HEK293 (cell line): ENCODE results near the gene PTPRK.

Experiments
- CTCF ChIA-PET: fragments of 350-600 bp; formaldehyde crosslinking; extraction: SDS; loops from one replicate; lab custom pipeline; 2021; ENCODE audit warnings: antibody characterized with exemption; lab: Yijun Ruan, JAX
- POLR2A ChIA-PET: fragments of 300-600 bp; formaldehyde crosslinking; extraction: SDS; loops from one replicate; lab custom pipeline; 2020; ENCODE audit warnings: antibody characterized with exemption, inconsistent platforms; lab: Yijun Ruan, JAX
- H3K27ac ChIP-seq: fragments of 200-500 bp; sonication (Bioruptor generic); 2 replicates; pipeline ENCODE4 v1.5.1; 2014; ENCODE audit warnings: low read depth, low read length, control low read depth, inconsistent platforms; ENCODE audit errors: extremely low read depth
- H3K36me3 ChIP-seq, 2 experiments: fragments of 200-500 bp in 1 of 2; sonication (Bioruptor generic) in 1 of 2; 1 replicate in 1 of 2; 2 replicates in 1 of 2; pipeline ENCODE4 v1.5.1; 2014 to 2017; ENCODE audit warnings: inconsistent platforms in 2 of 2, low read length in 2 of 2; ENCODE audit not compliant: control insufficient read depth in 2 of 2, insufficient read depth in 1 of 2
- H3K4me1 ChIP-seq: fragments of 200-500 bp; sonication (Bioruptor generic); 2 replicates; pipeline ENCODE4 v1.5.1; 2014; ENCODE audit warnings: mild to moderate bottlenecking, low read length, inconsistent platforms; ENCODE audit not compliant: control insufficient read depth, insufficient read depth
- H3K4me3 ChIP-seq: 2 replicates; pipeline ENCODE4 v1.5.1; 2011; ENCODE audit warnings: low read depth, mild to moderate bottlenecking, control low read depth, low read length, moderate library complexity
- H3K9me3 ChIP-seq: fragments of 200-500 bp; sonication (Bioruptor generic); 2 replicates; pipeline ENCODE4 v1.5.1; 2014; ENCODE audit warnings: low read depth, low read length, inconsistent platforms; ENCODE audit not compliant: control insufficient read depth, insufficient read depth
- KLF16 ChIP-seq: fragments of 450-650 bp; formaldehyde crosslinking; IDR thresholded peaks from 2 replicates; pipeline ENCODE4 v1.5.1; 2017; ENCODE audit warnings: missing biosample characterization, missing genetic modification characterization
- SP2 ChIP-seq: fragments of 450-650 bp; formaldehyde crosslinking; IDR thresholded peaks from 2 replicates; pipeline ENCODE4 v1.5.1; 2016; ENCODE audit warnings: missing biosample characterization, missing genetic modification characterization
- ZBTB17 ChIP-seq: fragments of 450-650 bp; formaldehyde crosslinking; IDR thresholded peaks from 2 replicates; pipeline ENCODE4 v1.5.1; 2016; ENCODE audit warnings: missing biosample characterization, missing genetic modification characterization
- ZFP69B ChIP-seq: fragments of 450-650 bp; formaldehyde crosslinking; IDR thresholded peaks from 2 replicates; pipeline ENCODE4 v1.5.1; 2016; ENCODE audit warnings: missing biosample characterization, missing genetic modification characterization
- ZNF148 ChIP-seq: fragments of 450-650 bp; formaldehyde crosslinking; IDR thresholded peaks from 2 replicates; pipeline ENCODE4 v1.5.0; 2017; ENCODE audit warnings: missing biosample characterization, missing genetic modification characterization, borderline replicate concordance
- ZNF2 ChIP-seq: fragments of 450-650 bp; formaldehyde crosslinking; IDR thresholded peaks from 2 replicates; pipeline ENCODE4 v1.5.1; 2016; ENCODE audit warnings: missing biosample characterization, missing genetic modification characterization
- ZNF214 ChIP-seq: fragments of 450-650 bp; formaldehyde crosslinking; IDR thresholded peaks from 2 replicates; pipeline ENCODE4 v1.5.1; 2017; ENCODE audit warnings: missing biosample characterization, mild to moderate bottlenecking, missing genetic modification characterization, borderline replicate concordance
- ZNF362 ChIP-seq: fragments of 450-650 bp; formaldehyde crosslinking; IDR thresholded peaks from 2 replicates; pipeline ENCODE4 v1.5.1; 2016; ENCODE audit warnings: missing biosample characterization, missing genetic modification characterization
- ZNF391 ChIP-seq: fragments of 450-650 bp; formaldehyde crosslinking; IDR thresholded peaks from 2 replicates; pipeline ENCODE4 v1.5.1; 2016; ENCODE audit warnings: low read depth, missing biosample characterization, missing genetic modification characterization, borderline replicate concordance
- ZNF416 ChIP-seq: fragments of 450-650 bp; formaldehyde crosslinking; IDR thresholded peaks from 2 replicates; pipeline ENCODE4 v1.5.1; 2016; ENCODE audit warnings: missing biosample characterization, missing genetic modification characterization
- ZNF473 ChIP-seq: fragments of 450-650 bp; formaldehyde crosslinking; IDR thresholded peaks from 2 replicates; pipeline ENCODE4 v1.5.1; 2017; ENCODE audit warnings: missing biosample characterization, missing genetic modification characterization
- ZNF48 ChIP-seq: fragments of 450-650 bp; formaldehyde crosslinking; IDR thresholded peaks from 2 replicates; pipeline ENCODE4 v1.5.1; 2016; ENCODE audit warnings: missing biosample characterization, missing genetic modification characterization
- ZNF701 ChIP-seq: fragments of 450-650 bp; formaldehyde crosslinking; IDR thresholded peaks from 2 replicates; pipeline ENCODE4 v1.5.1; 2016; ENCODE audit warnings: missing biosample characterization, missing genetic modification characterization
- ZNF777 ChIP-seq: fragments of 450-650 bp; formaldehyde crosslinking; IDR thresholded peaks from 2 replicates; pipeline ENCODE4 v1.5.1; 2017; ENCODE audit warnings: missing biosample characterization, missing genetic modification characterization, borderline replicate concordance
- ZNF785 ChIP-seq: fragments of 450-650 bp; formaldehyde crosslinking; IDR thresholded peaks from 2 replicates; pipeline ENCODE4 v1.5.1; 2016; ENCODE audit warnings: missing biosample characterization, missing genetic modification characterization
- ZNF837 ChIP-seq: fragments of 450-650 bp; formaldehyde crosslinking; IDR thresholded peaks from 2 replicates; pipeline ENCODE4 v1.5.1; 2016; ENCODE audit warnings: missing biosample characterization, missing genetic modification characterization
- ZNF843 ChIP-seq: fragments of 450-650 bp; formaldehyde crosslinking; IDR thresholded peaks from 2 replicates; pipeline ENCODE4 v1.5.1; 2016; ENCODE audit warnings: missing biosample characterization, missing genetic modification characterization
- TF ChIP-seq, protein P1 (sequence below): fragments of 450-650 bp; formaldehyde crosslinking; IDR thresholded peaks from 2 replicates; pipeline ENCODE4 v1.5.1; 2016; ENCODE audit warnings: missing biosample characterization, missing genetic modification characterization
- TF ChIP-seq, protein P2 (sequence below): fragments of 450-650 bp; formaldehyde crosslinking; IDR thresholded peaks from 2 replicates; pipeline ENCODE4 v1.5.1; 2016; ENCODE audit warnings: missing biosample characterization, missing genetic modification characterization
- TF ChIP-seq, protein P3 (sequence below): fragments of 450-650 bp; formaldehyde crosslinking; IDR thresholded peaks from 2 replicates; pipeline ENCODE4 v1.5.1; 2016; ENCODE audit warnings: missing biosample characterization, missing genetic modification characterization

The PTPRK gene

GRCh38 chr6:128240024-128240428 lies 280.4 kb downstream of the PTPRK start:
- no peak overlapping the region for H3K27ac ChIP-seq
- H3K36me3 ChIP-seq, result peaks cover 0 to 3% of the 10 kb centered on the region in 2 experiments; a peak in 1 of 3 replicates
- TF ChIP-seq ZNF214 (tag by site-specific recombination) (no peak), SP2 (tag by site-specific recombination) (no peak), KLF16 (tag by site-specific recombination) (no peak), ZNF391 (tag by site-specific recombination) (no peak), ZNF473 (no peak), ZNF148 (no peak), ZNF48 (no peak), ZNF416 (no peak), ZNF2 (tag by site-specific recombination) (no peak)
- ChIA-PET POLR2A (no interaction called here), CTCF (interaction anchor here (0.6 kb wide), 1 partner anchor 89 kb away, joined by 3 read pairs; no protein-coding TSS in a partner anchor)
- no peak overlapping the region for H3K4me3 ChIP-seq
- no peaks in the 10 kb centered on the region for H3K9me3 ChIP-seq
- no peaks in the 10 kb centered on the region for H3K4me1 ChIP-seq

- Histone ChIP-seq H3K9me3 (no peaks in the 10 kb centered on the region), H3K27ac (no peak overlapping the region), H3K4me3 (no peak overlapping the region), H3K36me3 (peaks cover 0 to 3% of the 10 kb centered on the region in 2 experiments; a peak in 1 of 3 replicates), H3K4me1 (no peaks in the 10 kb centered on the region)
- ChIA-PET CTCF (no interaction called here), POLR2A (no interaction called here)
- no peak for TF ChIP-seq ZNF777
- no peak for TF ChIP-seq ZNF785 (tag by site-specific recombination)
- no peak for TF ChIP-seq ZNF843 (tag by site-specific recombination)
- TF ChIP-seq, protein P1, sequence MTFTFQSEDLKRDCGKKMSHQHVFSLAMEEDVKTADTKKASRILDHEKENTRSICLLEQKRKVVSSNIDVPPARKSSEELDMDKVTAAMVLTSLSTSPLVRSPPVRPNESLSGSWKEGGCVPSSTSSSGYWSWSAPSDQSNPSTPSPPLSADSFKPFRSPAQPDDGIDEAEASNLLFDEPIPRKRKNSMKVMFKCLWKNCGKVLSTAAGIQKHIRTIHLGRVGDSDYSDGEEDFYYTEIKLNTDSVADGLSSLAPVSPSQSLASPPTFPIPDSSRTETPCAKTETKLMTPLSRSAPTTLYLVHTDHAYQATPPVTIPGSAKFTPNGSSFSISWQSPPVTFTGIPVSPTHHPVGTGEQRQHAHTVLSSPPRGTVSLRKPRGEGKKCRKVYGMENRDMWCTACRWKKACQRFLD (tag by site-specific recombination), result no peak
- TF ChIP-seq ZBTB17 (tag by site-specific recombination), result no peak
- TF ChIP-seq, protein P2, sequence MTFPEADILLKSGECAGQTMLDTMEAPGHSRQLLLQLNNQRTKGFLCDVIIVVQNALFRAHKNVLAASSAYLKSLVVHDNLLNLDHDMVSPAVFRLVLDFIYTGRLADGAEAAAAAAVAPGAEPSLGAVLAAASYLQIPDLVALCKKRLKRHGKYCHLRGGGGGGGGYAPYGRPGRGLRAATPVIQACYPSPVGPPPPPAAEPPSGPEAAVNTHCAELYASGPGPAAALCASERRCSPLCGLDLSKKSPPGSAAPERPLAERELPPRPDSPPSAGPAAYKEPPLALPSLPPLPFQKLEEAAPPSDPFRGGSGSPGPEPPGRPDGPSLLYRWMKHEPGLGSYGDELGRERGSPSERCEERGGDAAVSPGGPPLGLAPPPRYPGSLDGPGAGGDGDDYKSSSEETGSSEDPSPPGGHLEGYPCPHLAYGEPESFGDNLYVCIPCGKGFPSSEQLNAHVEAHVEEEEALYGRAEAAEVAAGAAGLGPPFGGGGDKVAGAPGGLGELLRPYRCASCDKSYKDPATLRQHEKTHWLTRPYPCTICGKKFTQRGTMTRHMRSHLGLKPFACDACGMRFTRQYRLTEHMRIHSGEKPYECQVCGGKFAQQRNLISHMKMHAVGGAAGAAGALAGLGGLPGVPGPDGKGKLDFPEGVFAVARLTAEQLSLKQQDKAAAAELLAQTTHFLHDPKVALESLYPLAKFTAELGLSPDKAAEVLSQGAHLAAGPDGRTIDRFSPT (tag by site-specific recombination), result no peak
- TF ChIP-seq ZNF701, result no peak
- TF ChIP-seq ZNF391 (tag by site-specific recombination), result no peak
- TF ChIP-seq ZNF837 (tag by site-specific recombination), result no peak
- TF ChIP-seq, protein P3, sequence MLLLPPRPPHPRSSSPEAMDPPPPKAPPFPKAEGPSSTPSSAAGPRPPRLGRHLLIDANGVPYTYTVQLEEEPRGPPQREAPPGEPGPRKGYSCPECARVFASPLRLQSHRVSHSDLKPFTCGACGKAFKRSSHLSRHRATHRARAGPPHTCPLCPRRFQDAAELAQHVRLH, result no peak
- TF ChIP-seq ZNF362, result no peak
- no peak for TF ChIP-seq ZFP69B
Observed at GRCh38 chr6:128239146-128239545, 281.3 kb downstream of the PTPRK start.
